Body of pancreas (tissue), 4 donors: ENCODE results near the gene KIF12.

Experiments used
- POLR2A ChIP-seq, 3 donors: fragments of 450-650 bp; IDR thresholded peaks; one replicate each; pipeline ENCODE4 v1.6.1; 2016; ENCODE audit warnings: antibody characterized with exemption in 3 of 3, mild to moderate bottlenecking in 2 of 3
- TF ChIP-seq, protein P1 (sequence below), 7 experiments: fragments of 450-650 bp in 4 of 7; fragments of 200-600 bp in 3 of 7; sonication (generic) in 3 of 7; IDR thresholded peaks; one replicate each; pipeline ENCODE4 v1.5.1; 2016 to 2019; ENCODE audit warnings: antibody characterized with exemption in 7 of 7

DNA sequence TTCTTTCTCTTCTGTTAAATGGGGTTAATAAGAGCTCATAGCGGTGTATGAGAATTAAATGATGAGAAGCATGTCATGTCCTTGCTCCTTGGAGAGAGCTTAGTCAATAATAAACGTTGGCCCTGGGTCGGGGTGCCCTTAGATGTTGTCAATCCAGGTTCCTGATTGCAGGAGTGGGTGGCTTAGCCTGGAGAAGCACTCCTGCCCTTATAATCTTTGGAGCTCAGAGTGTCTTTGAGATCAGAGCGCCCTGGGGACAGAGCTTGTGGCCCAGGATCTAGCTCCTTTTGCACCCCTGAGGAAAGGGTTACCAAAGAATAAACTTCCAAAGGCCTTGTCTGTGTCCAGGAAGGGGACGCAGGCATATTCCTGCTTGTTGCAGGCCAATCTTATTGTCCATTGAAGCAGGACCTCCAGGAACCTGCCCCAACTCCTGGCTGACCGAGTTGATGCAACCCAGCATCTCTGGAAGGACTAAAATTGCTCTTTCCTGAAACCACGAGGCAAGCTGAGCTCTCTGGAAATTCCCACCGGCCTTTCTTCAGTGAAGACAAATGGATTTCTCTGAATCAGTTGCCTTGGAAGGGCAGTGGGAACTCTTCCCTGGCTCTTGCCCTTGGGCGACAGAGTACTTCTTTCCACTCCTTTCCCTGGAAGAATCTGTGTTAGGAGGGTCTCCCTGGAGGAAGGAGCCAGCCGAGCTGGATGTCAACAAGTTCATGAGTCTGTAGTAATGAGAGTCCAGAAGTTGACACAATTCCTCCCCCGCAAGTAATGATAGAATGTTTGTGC, 14.6 kb downstream of the KIF12 start:
- TF ChIP-seq, protein P1, sequence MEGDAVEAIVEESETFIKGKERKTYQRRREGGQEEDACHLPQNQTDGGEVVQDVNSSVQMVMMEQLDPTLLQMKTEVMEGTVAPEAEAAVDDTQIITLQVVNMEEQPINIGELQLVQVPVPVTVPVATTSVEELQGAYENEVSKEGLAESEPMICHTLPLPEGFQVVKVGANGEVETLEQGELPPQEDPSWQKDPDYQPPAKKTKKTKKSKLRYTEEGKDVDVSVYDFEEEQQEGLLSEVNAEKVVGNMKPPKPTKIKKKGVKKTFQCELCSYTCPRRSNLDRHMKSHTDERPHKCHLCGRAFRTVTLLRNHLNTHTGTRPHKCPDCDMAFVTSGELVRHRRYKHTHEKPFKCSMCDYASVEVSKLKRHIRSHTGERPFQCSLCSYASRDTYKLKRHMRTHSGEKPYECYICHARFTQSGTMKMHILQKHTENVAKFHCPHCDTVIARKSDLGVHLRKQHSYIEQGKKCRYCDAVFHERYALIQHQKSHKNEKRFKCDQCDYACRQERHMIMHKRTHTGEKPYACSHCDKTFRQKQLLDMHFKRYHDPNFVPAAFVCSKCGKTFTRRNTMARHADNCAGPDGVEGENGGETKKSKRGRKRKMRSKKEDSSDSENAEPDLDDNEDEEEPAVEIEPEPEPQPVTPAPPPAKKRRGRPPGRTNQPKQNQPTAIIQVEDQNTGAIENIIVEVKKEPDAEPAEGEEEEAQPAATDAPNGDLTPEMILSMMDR (IDR thresholded peaks at IDR 0.05), result no peak
- TF ChIP-seq POLR2A (IDR thresholded peaks at IDR 0.05), result no peak
